IMR-90 (cell line): ENCODE data around the gene SERPINC1. TPM values are rescaled to one million over a fixed set of nuclear protein-coding genes. Genes with fewer than 3 reads are reported as not detected.
A peak's percentile ranks its signal among the peaks of the same experiment; 100 is the strongest.

ENCODE experiments used
- ATAC-seq: fragments of 200-7000 bp; cut with Tn5 transposase; 2 replicates; pipeline ENCODE4 v1.9.1; 2020; ENCODE audit warnings: low read depth, mild to moderate bottlenecking, moderate library complexity
- BruUV-seq: library from RNA; stranded (reverse); fragments of 400-500 nt; replicated peaks from 2 replicates; lab custom pipeline; 2021; lab: Mats Ljungman, UMichigan
- CTCF ChIA-PET: fragments of 300-600 bp; formaldehyde crosslinking; extraction: SDS; loops from one replicate; lab custom pipeline; 2021; ENCODE audit warnings: antibody characterized with exemption; lab: Yijun Ruan, JAX
- POLR2A ChIA-PET: fragments of 300-600 bp; sonication (Branson Sonifier 250); formaldehyde crosslinking; loops from one replicate; lab custom pipeline; 2022; ENCODE audit warnings: antibody characterized with exemption; ENCODE audit not compliant: unreplicated experiment; lab: Charles Lee
- DNase-seq: peaks from one replicate; pipeline ENCODE4 v3.0.0; 2013
- H2AFZ ChIP-seq: replicated peaks from 2 replicates; pipeline ENCODE3; 2013; ENCODE audit warnings: low read length, mild to moderate bottlenecking; ENCODE audit not compliant: poor library complexity
- H2AK5ac ChIP-seq: 2 replicates; pipeline ENCODE4 v1.6.1; 2013; ENCODE audit warnings: low read depth, low read length, inconsistent platforms
- H2AK9ac ChIP-seq: replicated peaks from 2 replicates; pipeline ENCODE3; 2013; ENCODE audit warnings: mild to moderate bottlenecking, low read depth, low read length, moderate library complexity; ENCODE audit not compliant: poor library complexity
- H2BK120ac ChIP-seq: 2 replicates; pipeline ENCODE4 v1.6.1; 2013; ENCODE audit warnings: low read depth, low read length, inconsistent platforms
- H2BK15ac ChIP-seq: 3 replicates; pipeline ENCODE4 v1.6.1; 2013; ENCODE audit warnings: low read depth, low read length, inconsistent platforms
- H2BK20ac ChIP-seq: 2 replicates; pipeline ENCODE4 v1.6.1; 2013; ENCODE audit warnings: low read depth, mild to moderate bottlenecking, inconsistent platforms, low read length, moderate library complexity
- H2BK5ac ChIP-seq: 2 replicates; pipeline ENCODE4 v1.6.1; 2013; ENCODE audit warnings: mild to moderate bottlenecking, low read depth, low read length, inconsistent platforms; ENCODE audit not compliant: poor library complexity, severe bottlenecking
- H3K14ac ChIP-seq: replicated peaks from 2 replicates; pipeline ENCODE4 v1.6.1; 2013; ENCODE audit warnings: low read depth, low read length, inconsistent platforms
- H3K18ac ChIP-seq: 2 replicates; pipeline ENCODE4 v1.6.1; 2013; ENCODE audit warnings: low read depth, low read length, control low read depth
- H3K23ac ChIP-seq: 2 replicates; pipeline ENCODE4 v1.6.1; 2013; ENCODE audit warnings: low read depth, low read length, inconsistent platforms
- H3K27ac ChIP-seq: 2 replicates; pipeline ENCODE4 v1.5.1; 2013; ENCODE audit warnings: mild to moderate bottlenecking, control low read depth, low read length; ENCODE audit not compliant: insufficient read depth
- H3K27me3 ChIP-seq: 2 replicates; pipeline ENCODE4 v1.6.1; 2013; ENCODE audit warnings: low read length; ENCODE audit not compliant: control insufficient read depth, insufficient read depth
- H3K36me3 ChIP-seq: 2 replicates; pipeline ENCODE4 v1.6.1; 2013; ENCODE audit warnings: low read length, mixed read lengths; ENCODE audit not compliant: control insufficient read depth, insufficient read depth
- H3K4ac ChIP-seq: 2 replicates; pipeline ENCODE4 v1.6.1; 2013; ENCODE audit warnings: low read depth, low read length, inconsistent platforms
- H3K4me1 ChIP-seq: 2 replicates; pipeline ENCODE4 v1.6.1; 2013; ENCODE audit warnings: low read length, mixed read lengths; ENCODE audit not compliant: control insufficient read depth, insufficient read depth
- H3K4me2 ChIP-seq: 2 replicates; pipeline ENCODE4 v1.6.1; 2013; ENCODE audit warnings: low read depth, mild to moderate bottlenecking, control low read depth, low read length, moderate library complexity
- H3K4me3 ChIP-seq: 2 replicates; pipeline ENCODE4 v1.5.1; 2013; ENCODE audit warnings: low read depth, mild to moderate bottlenecking, control low read depth, low read length, moderate library complexity; ENCODE audit not compliant: insufficient read depth
- H3K56ac ChIP-seq: 2 replicates; pipeline ENCODE4 v1.6.1; 2013; ENCODE audit warnings: low read length, inconsistent platforms; ENCODE audit not compliant: insufficient read depth; ENCODE audit errors: extremely low read depth
- H3K79me1 ChIP-seq, 2 experiments: 2 replicates each; pipeline ENCODE4 v1.6.1; 2013; ENCODE audit warnings: low read length in 2 of 2, inconsistent platforms in 1 of 2, low read depth in 1 of 2
- H3K9ac ChIP-seq: 2 replicates; pipeline ENCODE4 v1.6.1; 2013; ENCODE audit warnings: low read depth, low read length, control low read depth
- H3K9me1 ChIP-seq: 2 replicates; pipeline ENCODE4 v1.6.1; 2013; ENCODE audit warnings: low read length, inconsistent platforms; ENCODE audit not compliant: insufficient read depth
- H3K9me3 ChIP-seq: 2 replicates; pipeline ENCODE4 v1.6.1; 2013; ENCODE audit warnings: low read length; ENCODE audit not compliant: control insufficient read depth, insufficient read depth
- H4K20me1 ChIP-seq: 2 replicates; pipeline ENCODE4 v1.6.1; 2013; ENCODE audit warnings: low read length, inconsistent platforms; ENCODE audit not compliant: insufficient read depth
- H4K5ac ChIP-seq: 2 replicates; pipeline ENCODE4 v1.6.1; 2013; ENCODE audit warnings: mild to moderate bottlenecking, low read depth, low read length, control low read depth
- H4K8ac ChIP-seq, 2 experiments: 2 replicates each; pipeline ENCODE4 v1.6.1; 2013; ENCODE audit warnings: low read depth in 2 of 2, low read length in 2 of 2, control low read depth in 1 of 2, inconsistent platforms in 1 of 2
- H4K91ac ChIP-seq: 2 replicates; pipeline ENCODE4 v1.6.1; 2013; ENCODE audit warnings: low read depth, low read length, inconsistent platforms; ENCODE audit not compliant: insufficient read depth
- BHLHE40 ChIP-seq: fragments of 150-350 bp; IDR thresholded peaks from 2 replicates; pipeline ENCODE4 v1.6.1; 2016; ENCODE audit warnings: mild to moderate bottlenecking, low read depth, low read length
- CTCF ChIP-seq: conservative IDR thresholded peaks from 2 replicates; pipeline ENCODE4 v1.5.1; 2012; ENCODE audit warnings: mild to moderate bottlenecking, low read depth, low read length, improper control_type of control experiment
- RAD21 ChIP-seq: IDR thresholded peaks from 2 replicates; pipeline ENCODE4 v1.6.1; 2012; ENCODE audit warnings: low read length, improper control_type of control experiment
- RCOR1 ChIP-seq: IDR thresholded peaks from 2 replicates; pipeline ENCODE4 v1.6.1; 2012; ENCODE audit warnings: mild to moderate bottlenecking, low read length, improper control_type of control experiment; ENCODE audit not compliant: insufficient replicate concordance
- SMC3 ChIP-seq: fragments of 150-350 bp; IDR thresholded peaks from 2 replicates; pipeline ENCODE4 v1.6.1; 2016; ENCODE audit warnings: low read depth, mild to moderate bottlenecking, antibody characterized with exemption, low read length, moderate library complexity
- WGBS, 2 experiments: methylation state at CpG; one replicate each; pipeline versions ENCODE4 v1.1.5 to v1.1.7; 2013; ENCODE audit warnings: missing lambda C conversion rate in 2 of 2; ENCODE audit not compliant: insufficient read length in 1 of 2; ENCODE audit errors: extremely low coverage in 2 of 2; 5-methylcytosine and 5-hydroxymethylcytosine counted together
- dilution Hi-C: fragments of 300-500 bp; cut with HindIII; formaldehyde crosslinking; loops from one replicate; pipeline ENCODE4 v1.14.3; 2018; ENCODE audit warnings: low sequenced_read_pairs; ENCODE audit not compliant: unreplicated experiment
- in situ Hi-C: fragments of 300-500 bp; cut with MboI; formaldehyde crosslinking; loops from 3 replicates; pipeline ENCODE4 v1.14.3; 2019; ENCODE audit warnings: low sequenced_read_pairs, inconsistent platforms, mixed read lengths
- intact Hi-C: fragments of 100-400 bp; cut with micrococcal nuclease; formaldehyde crosslinking; loops from 2 replicates; pipeline ENCODE4 v1.10.0; 2022
- polyA plus RNA-seq, 3 experiments: library from polyadenylated mRNA; depleted of rRNA; stranded (reverse); fragments of >200 nt; gene quantifications; 2 replicates each; pipeline ENCODE4 v1.2.3, GENCODE V29; 2012; ENCODE audit warnings: low replicate concordance in 1 of 3
- total RNA-seq: library from RNA; depleted of rRNA; stranded (reverse); fragments of >200 nt; gene quantifications from 2 replicates; pipeline ENCODE4 v1.2.3, GENCODE V29; 2012
- TF ChIP-seq, protein P1 (sequence below): fragments of 150-350 bp; IDR thresholded peaks from 2 replicates; pipeline ENCODE4 v1.6.1; 2017; ENCODE audit warnings: mild to moderate bottlenecking, antibody characterized with exemption, low read length, low read depth

The SERPINC1 gene
- total and polyA plus RNA-seq, 2 of the 4 experiments (the other 2 are of a cell fraction) = not detected

- H2BK120ac ChIP-seq = no peak overlapping the region
- in situ Hi-C loops = no loop called here
Observed at GRCh38 chr1:173914366-173914871, 2.7 kb downstream of the SERPINC1 start.

More at GRCh38 chr1:173914366-173914871, 2.7 kb downstream of the SERPINC1 start:
- 85% methylated on average over 8 of the region's 13 CpGs; no CpG with 5 or more reads in 1 of the 2 experiments for WGBS, 2 experiments
- peak; percentile 18 for DNase-seq
- Histone ChIP-seq H3K27me3 (no peaks in the 10 kb centered on the region), H3K4ac (no peak overlapping the region), H2BK5ac (no peak overlapping the region), H3K23ac (no peak overlapping the region), H3K18ac (no peak overlapping the region), H2AK5ac (no peak overlapping the region), H3K79me1 (no peaks in the 10 kb centered on the region), H4K8ac (no peak overlapping the region), H3K27ac (no peak overlapping the region), H2AK9ac (no peak overlapping the region), H2AFZ (no peak overlapping the region), H3K4me3 (no peak overlapping the region), H4K91ac (no peak overlapping the region), H4K5ac (no peak overlapping the region), H3K4me1 (no peaks in the 10 kb centered on the region), H3K9me3 (no peaks in the 10 kb centered on the region), H3K4me2 (no peak overlapping the region), H3K14ac (no peak overlapping the region), H3K56ac (no peak overlapping the region), H3K36me3 (no peaks in the 10 kb centered on the region), H3K9ac (no peak overlapping the region), H3K9me1 (no peaks in the 10 kb centered on the region), H2BK20ac (no peak overlapping the region), H4K20me1 (no peaks in the 10 kb centered on the region), H2BK15ac (no peak overlapping the region)
- ATAC-seq = no peak
- intact Hi-C loops = no loop called here
- POLR2A ChIA-PET = no interaction called here
- peak; percentile 23; the same call in 1 of the 2 replicates for TF ChIP-seq RAD21
- TF ChIP-seq CTCF = peak; percentile 43
- no peak for TF ChIP-seq BHLHE40
- TF ChIP-seq, protein P1, sequence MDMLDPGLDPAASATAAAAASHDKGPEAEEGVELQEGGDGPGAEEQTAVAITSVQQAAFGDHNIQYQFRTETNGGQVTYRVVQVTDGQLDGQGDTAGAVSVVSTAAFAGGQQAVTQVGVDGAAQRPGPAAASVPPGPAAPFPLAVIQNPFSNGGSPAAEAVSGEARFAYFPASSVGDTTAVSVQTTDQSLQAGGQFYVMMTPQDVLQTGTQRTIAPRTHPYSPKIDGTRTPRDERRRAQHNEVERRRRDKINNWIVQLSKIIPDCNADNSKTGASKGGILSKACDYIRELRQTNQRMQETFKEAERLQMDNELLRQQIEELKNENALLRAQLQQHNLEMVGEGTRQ = no peak
- no peak for TF ChIP-seq RCOR1
- TF ChIP-seq SMC3 = no peak
- dilution Hi-C loops = no loop called here
- BruUV-seq = no TSS peak
- CTCF ChIA-PET = no interaction called here
